Brain pericyte (primary cell): ENCODE measurements around the gene ANXA9.

ENCODE experiments used
- DNase-seq: peaks from one replicate; pipeline ENCODE4 v3.0.0-alpha.2; 2012; ENCODE audit warnings: low read depth, low spot score

The ANXA9 gene

DNA sequence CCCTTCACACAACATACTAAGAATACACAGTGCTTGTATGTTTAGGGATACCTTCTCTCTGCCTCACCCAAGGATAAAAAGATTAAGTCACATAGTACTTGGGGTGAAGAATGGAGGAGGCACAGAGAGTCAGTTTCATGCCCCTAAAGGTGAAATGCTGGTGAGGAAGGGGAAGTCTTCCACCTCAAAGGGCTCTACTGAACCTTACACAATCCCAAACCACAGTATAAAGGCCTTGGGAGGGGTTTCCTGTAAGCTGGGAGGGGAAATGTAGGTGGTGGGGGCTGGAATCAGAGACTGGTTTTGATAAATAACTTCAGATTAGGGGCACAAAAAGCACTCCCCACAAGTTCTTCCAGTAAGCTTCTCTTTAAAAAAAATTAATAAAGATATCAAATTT lies 21.1 kb downstream of the ANXA9 start:
- DNase-seq, result no peak

DNA sequence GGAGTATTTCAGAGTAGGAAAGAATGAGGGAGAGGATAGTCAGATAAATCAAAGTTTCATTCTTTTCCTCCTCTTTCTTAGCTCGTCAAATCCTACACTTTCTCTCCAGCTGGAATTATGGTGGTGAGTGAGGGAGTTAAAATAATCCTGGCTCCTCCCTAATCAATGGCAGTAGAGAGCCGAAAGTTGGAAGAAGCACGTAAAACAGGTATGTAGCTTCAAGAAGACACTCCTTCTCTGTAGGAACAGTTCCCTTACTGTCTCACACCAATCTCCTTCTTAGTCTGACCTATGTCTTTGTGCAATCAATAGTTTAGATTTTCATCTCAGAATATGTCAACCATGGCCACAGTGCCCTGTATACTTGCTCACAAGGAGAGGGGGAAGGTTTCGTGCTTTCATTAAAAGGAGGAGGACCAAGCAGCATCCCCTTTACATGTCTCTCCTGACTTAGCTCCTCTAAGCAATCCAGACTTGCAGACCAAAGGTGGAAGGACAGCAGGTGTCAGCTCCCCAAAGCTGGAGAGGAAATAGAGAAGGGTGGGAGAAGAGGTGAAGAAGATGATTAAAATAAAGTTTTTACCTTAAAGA lies 23.7 kb downstream of the ANXA9 start:
- no peak for DNase-seq

DNA sequence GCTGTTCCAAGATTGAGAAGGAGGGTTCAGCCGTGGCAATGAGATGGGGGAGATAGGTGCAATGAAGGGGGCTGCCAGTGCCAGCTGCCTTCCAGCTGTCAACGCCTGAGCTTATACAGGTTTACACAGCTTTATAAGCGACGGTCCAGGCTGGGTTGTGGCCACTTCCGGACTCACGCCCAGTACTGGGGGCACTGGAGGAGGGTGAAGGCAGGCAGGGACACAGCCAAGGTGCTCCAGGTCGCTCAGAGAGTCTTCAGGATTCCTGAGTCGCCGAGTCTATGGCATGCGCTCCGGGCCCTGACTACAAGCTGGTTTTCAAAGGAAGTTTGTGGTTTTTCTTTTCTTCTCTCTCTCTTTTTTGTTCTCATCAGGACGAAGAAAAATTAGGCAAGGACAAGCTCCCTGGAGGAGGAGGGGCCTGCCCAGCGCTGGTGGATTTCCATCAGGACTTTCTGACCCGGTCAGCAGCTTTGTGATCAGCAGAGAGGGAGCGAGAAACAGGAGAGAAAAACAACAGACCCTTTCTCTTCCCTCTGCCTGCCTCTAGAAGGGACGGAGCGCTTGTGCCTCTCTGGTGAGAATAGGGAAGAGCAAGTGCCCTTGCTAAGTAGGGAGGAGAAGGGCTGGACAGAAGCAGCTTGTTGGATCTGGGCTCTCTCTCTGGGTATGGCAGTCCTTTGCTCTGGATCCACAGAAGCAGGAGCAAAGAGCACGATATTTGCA lies 24.4 kb downstream of the ANXA9 start, which contains the start of gene MINDY1:
MINDY1 (minus strand) TSS at position 576 of the 726 bp plus-strand sequence. CDS start 4,285 bp downstream, outside the sequence.
- DNase-seq, result peak; percentile 64

DNA sequence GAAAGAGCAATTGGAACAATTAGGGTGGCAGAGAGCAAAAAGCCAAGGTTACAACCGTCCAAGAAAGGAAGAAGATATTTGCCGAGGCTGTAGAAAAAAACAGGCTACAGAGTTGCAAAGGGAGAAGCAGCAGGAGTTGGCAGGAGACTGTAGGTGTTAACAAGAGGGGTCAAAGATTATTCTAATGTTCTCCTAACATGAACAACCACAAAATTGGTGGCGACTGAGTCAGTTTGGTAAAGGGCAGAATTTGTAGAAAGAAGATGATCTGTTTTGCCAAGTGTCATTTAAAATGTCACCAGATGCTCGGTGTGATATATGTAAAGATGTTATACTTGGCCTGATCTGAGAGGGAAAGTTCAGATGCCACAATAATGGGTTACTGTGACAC lies 25.8 kb downstream of the ANXA9 start:
- DNase-seq, result no peak

DNA sequence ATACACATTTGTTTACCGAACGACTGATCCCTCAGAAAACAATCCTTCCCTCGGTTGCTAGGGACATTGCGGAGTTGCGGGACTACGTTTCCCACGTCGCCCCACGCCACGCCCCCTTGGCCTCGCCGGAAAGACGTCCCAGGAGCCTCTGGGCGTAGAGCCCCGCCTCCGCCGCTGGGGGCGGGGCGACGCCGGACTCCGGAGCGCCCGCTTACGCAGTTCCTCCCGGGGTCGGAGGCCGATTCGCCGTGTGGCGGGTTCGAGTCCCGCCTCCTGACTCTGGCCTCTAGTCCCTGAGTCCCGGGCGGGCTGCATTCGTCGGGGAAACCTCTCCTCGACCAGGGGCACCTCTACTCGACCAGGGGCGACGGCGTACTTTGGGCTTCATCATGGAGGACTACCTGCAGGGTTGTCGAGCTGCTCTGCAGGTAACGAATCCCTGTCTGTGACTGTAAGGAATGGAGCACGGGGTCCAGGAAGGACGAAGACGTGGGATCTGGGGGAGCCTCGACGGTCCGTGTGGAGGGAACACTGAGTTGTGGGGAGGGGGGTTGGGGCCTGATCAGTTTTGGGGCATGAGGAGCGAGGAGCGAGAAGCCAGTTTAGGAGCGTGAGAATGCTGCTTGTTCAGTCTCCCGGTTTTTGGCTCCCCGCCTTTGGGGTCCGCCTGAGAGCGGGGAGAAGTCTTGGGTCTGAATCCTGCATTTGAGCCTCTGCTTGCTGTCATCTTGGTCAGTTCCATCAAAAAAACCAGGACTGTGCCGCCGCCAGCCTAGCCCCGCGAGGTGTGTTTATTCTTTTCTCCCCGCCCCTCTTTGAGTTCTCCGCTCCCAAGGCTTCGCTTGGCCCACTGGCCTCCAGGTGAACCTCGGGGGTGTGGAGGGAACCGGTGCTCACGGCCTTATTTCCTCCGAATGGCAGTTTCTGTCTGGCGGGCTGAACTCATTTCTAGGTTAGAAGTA lies 26.4 kb downstream of the ANXA9 start, which contains the start of gene PRUNE1:
PRUNE1 (plus strand) TSS at position 206 of the 962 bp plus-strand sequence; CDS start at position 390, 184 bp downstream.
- DNase-seq, result peak; percentile 77

DNA sequence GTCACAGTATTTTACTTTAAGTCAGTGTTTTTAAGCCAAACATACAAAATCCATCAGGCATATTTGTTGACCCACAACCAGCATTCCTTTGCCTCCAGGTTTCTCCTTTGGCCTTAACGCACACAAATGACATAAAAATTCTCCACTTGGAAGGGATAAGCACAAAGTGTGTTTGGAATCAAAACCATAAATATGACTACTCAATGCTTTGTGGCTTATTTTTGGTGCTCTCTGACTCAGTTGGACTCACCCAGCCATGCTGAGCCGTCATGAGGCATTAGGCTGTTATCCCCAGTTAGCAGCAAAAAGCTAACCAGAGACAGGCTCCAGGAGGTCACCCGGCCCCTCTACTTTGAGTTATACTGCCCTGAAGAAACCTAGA lies 27.1 kb downstream of the ANXA9 start:
- DNase-seq, result no peak

DNA sequence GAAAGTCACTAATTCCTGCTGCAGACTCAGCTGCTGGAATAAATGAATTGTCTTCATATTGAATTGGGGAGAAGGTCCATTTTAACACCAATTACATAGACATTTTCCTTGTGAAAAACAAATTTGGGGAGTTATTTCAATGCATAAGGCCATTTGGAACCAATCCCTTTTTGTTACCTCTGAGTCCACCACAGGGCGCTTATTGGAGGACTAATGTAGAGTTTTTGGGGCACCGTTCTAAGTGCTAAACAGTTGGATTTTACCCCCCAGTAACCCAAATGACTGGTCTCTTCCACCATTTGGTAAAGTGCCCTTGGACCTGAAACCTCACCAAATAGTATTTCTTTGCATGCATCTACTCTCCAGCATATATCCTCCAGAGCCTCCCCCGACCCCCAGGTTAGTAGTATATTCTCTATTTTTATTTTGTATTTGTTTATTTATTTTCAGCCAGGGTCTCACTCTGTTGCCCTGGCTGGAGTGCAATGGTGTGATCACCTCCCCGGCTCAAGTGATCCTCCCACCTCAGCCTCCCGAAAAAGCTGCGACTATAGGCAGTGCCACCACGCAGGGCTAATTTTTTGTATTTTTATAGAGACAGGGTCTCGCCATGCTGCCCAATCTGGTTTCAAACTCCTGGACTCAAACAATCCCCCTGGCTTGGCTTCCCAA lies 27.7 kb downstream of the ANXA9 start:
- DNase-seq, result no peak

DNA sequence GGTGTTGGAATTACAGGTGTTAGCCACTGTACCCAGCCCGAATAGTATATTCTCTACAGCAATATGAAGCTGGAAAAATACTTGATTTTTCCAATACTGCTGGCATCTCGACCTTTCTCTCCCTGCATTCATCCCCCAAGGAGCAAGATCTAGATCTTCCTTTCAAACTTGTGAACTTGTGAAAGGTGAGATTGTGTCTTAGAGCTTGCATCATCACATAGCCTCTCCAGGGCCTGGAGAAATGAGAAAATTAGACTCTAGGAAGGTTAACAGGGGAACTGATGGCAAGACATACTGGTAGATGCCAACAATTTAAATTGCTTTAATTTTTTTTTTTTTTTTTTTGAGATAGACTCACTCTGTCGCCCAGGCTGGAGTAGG lies 28.2 kb downstream of the ANXA9 start:
- no peak for DNase-seq

DNA sequence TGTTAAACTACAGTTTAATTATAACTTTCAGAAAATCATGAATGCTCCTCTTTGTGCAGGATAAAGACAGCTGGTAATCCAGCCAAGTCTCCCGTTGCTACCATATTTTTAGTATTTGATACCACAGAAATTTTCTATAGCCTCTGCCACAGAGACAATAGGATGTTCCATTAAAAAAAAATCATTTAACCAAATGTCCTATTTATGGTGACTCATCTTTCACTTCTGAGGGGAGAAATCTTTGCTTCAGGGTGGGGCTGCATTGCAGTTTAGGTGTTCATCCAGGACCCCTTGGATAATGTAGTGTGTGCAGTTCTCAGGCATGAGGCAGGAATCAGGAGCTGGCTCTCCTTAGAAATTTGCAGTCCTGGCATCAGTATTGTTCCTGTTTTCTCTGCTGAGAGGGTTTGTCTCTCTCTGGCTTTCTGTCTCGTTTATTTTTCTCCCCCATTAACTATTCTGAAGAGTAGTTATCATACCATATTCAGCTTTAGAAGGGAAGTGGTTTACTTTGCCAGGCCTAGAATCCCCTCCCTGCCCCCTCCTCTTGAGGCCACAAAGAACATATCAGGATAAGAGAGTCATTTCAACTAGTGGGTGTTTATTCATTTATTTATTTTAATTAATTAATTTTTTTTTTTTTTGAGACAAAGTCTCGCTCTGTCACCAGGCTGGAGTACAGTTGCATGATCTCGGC lies 29.2 kb downstream of the ANXA9 start:
- no peak for DNase-seq

DNA sequence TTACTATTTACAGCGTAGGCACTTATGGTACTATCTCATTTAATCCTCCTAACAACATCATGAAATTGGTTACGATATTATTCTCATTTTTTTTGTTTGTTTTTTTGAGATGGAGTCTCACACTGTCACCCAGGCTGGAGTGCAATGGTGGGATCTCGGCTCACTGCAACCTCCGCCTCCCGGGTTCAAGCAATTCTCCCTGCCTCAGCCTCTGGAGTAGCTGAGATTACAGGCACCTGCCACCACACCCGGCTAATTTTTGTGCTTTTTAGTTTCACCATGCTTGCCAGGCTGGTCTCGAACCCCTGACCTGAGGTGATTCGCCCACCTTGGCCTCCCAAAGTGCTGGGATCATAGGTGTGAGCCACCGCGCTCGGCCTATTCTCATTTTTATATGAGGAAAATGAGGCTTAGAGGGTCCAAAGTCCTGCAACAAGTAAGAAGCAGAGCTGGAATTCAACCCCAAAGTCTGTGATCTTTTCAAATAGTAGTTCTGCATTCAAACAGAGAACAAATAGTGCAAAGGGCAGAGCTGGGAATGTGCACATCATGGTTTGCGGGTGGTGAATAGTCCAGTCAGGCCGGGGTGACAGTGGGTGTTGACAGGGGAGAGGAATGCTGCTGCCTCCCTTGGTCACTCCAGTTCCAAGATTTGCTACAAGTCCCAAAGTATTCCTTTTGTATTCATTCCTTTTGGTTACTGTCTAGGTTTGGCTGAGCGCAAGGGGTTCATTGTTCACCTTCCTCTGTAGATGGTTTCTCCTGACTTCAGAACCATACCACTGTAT lies 30.8 kb downstream of the ANXA9 start:
- no peak for DNase-seq

DNA sequence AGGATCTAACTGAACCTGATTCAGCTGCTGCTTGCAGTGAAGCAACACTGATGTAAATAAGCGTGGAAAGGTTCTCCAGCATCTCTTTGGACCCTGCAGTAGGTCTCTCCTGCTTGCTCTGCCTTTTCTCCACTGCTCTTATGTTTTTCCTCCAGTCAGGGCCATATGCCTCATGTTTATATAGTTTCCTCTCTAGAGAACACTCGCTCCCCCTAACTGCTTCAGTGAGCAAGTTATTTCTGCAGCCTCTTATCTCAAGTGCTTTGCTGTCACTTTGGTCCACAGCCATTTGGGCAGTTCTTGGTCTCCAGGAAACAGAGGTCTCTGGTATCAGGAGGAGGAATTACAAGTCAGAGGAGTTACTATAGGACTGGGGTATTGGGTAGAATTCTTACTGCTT lies 31.4 kb downstream of the ANXA9 start:
- no peak for DNase-seq

DNA sequence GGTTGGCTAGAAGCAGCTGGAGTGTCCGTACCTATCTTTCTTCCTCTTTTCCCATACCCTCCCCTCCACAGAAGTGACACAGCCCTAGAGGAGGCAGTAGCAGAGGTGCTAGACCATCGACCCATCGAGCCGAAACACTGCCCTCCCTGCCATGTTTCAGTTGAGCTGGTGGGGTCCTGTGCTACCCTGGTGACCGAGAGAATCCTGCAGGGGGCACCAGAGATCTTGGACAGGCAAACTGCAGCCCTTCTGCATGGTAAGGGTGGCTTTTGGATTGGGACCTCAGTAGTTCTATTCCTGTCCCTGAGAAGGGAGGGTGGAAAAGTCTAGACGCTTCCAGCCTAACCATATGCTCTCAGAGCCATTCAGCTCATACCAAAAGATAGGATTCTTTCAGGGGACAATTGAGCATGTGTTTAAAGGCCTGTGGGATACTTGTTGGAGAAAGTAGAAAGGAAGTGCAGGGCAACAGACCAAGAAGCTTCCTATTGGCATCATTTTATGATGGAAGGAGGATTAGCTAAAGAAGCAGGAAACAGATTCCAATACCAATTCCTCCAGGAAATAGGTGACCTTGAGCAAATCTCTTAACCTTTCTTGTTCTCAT lies 42.6 kb downstream of the ANXA9 start:
- no peak for DNase-seq

DNA sequence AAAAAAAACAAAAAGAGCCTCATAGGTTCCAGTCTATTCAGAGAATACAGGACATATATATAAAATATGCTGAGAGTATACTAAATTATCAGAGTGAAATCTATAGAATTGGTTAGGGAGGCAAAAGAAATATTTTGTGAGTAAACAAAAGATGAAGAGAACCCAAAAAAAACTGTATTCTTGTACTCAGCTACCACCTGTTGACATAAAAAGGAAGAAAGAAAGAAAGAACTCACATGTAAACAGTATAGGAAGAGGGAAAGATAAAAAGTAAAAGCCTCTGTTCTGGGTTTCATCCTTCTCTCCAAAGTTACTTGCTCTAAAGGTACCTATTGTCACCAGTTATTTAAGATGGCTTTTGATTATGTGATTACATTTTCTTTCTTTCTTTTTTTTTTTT lies 44.4 kb downstream of the ANXA9 start:
- no peak for DNase-seq

DNA sequence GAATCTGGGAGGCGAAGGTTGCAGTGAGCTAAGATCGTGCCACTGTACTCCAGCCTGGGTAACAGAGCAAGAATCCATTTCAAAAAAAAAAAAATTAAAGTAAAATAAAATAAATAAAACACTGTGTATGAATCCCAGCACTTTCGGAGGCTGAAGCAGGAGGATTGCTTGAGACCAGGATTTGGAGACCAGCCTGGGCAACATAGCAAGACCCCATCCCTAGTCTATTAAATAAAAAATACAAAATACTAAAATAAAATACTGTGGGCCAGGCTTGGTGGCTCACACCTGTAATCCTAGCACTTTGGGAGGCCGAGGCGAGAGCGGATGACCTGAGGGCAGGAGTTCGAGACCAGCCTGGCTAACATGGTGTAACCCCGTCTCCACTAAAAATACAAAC lies 50.1 kb downstream of the ANXA9 start:
- DNase-seq, result no peak

DNA sequence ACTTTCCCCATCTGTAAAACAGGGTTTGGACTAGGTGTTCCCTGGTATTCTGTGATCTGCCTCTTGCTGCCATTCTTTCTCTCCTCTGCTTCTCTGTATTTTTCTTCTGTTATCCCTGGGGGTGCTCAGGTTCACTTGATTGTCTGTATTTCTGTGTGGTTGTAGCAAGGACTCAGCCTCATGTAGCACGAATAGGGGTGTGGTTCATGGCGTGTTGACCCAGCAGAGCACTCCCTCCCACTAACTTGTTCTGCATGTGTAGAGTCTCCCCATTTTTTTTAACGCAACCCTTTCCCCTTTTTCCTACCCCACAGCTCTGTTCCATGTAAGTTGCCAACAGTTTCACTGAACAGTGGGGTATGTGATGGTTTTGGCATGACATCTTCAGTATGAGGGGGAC lies 53.1 kb downstream of the ANXA9 start:
- DNase-seq, result no peak

DNA sequence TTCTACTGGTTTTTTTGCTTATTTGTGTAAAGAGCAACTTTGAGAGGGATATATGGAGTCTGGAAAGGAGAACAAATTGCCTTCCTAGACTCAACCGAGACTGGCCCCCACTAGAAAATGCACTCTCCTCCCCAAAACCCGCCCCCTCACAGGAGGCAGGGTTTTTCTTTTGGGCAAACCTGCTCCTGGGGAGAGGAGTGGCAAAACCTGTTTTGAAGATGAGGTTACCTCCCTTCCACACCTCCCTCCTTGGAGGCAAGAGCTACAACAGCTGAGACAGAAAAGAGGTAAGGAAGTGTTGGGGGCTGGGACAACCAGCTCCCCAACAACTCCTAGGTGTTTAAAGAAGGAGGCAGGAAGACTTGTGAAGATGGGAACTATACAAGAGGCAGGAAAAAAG lies 54.3 kb downstream of the ANXA9 start, which contains the start of gene BNIPL:
BNIPL (plus strand) TSS at position 231 of the 400 bp plus-strand sequence; CDS start at position 371, 140 bp downstream.
- no peak for DNase-seq

DNA sequence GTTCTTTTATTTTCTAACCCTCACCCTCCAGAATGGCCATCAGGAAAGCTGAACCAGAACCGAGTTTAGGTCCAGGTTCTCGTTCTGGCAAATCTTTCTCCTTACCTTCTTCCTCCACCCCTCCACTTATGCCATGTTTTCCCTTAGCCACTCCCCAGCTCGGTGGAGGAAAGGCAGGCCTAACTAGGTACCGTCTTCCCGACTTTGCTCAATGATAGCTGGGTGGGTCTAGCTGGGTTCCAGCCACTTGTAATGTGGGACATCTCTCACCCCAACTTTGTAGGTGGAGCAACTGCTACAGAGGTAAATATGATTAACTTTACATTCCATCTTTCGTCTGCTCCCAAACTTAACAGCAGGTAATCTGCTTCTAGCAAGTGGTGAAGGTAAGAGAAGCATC lies 54.9 kb downstream of the ANXA9 start:
- no peak for DNase-seq

DNA sequence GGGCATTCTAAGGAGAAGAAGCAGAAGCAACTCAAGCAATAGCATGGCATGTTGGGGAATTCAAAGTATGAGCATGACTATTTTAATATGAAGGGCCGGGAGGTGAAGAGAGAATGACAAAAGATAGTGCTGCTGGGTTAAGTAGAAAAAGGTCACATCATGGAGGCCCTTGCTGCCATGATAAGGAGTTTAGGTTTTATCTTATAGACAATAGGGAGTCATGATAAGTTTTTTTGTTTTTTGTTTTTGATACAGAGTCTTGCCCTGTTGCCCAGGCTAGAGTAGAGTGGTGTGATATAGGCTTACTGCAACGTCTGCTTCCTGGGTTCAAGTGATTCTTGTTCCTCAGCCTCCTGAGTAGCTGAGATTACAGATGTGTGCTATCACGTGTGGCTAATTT lies 57.4 kb downstream of the ANXA9 start:
- no peak for DNase-seq

DNA sequence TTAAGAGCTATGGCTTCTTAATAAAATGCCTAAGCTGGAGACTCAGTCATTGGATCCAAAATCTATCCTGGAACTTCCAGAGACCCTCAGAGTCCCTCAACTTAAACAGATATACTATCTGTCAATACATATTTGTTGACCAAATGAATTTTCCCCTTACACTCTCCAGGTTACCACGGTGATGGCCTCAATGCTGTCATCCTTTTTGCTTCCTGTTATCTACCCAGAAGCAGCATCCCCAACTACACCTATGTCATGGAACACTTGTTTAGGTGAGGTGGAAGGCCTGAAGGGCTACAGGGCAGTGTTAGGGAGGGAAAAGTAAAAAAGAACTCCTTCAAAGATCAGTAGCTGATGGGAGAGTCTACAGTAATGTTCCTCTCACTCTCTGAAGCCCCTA lies 61.1 kb downstream of the ANXA9 start:
- no peak for DNase-seq
